KG1 (cell line): ENCODE measurements around the gene TMEM87A.
"Not testable (repeated sequence)": the region's sequence is repeated elsewhere in the genome, so short reads cannot be mapped to it uniquely, and the experiment has no call there.

Experiments
- DNase-seq: peaks from one replicate; lab custom pipeline; 2025; lab: John Stamatoyannopoulos, UW

TMEM87A gene

GRCh38 chr15:42272939-42273899 lies at the start of gene TMEM87A, which contains the start of gene GANC:
TMEM87A (minus strand) TSS chr15:42273433; CDS start chr15:42273398, 35 bp downstream.
GANC (plus strand) TSS chr15:42273201; CDS start chr15:42274482, 1,281 bp downstream.
- DNase-seq, result peak; percentile 84

GRCh38 chr15:42319206-42319605 lies 46.0 kb upstream of the TMEM87A start:
- DNase-seq, result no peak

GRCh38 chr15:42316282-42316805 lies 43.1 kb upstream of the TMEM87A start:
- not testable (repeated sequence) for DNase-seq

GRCh38 chr15:42315521-42315920 lies 42.3 kb upstream of the TMEM87A start:
- DNase-seq, result no peak

GRCh38 chr15:42314818-42315217 lies 41.6 kb upstream of the TMEM87A start:
- no peak for DNase-seq

GRCh38 chr15:42313463-42313862 lies 40.2 kb upstream of the TMEM87A start:
- no peak for DNase-seq

GRCh38 chr15:42306681-42307080 lies 33.4 kb upstream of the TMEM87A start:
- DNase-seq, result no peak

- DNase-seq, result not testable (repeated sequence)
Measured at GRCh38 chr15:42301004-42301403, 27.8 kb upstream of the TMEM87A start.

GRCh38 chr15:42289166-42289565 lies 15.9 kb upstream of the TMEM87A start:
- no peak for DNase-seq

- DNase-seq, result no peak
Measured at GRCh38 chr15:42287931-42288330, 14.7 kb upstream of the TMEM87A start.

- no peak for DNase-seq
Measured at GRCh38 chr15:42286445-42287029, 13.3 kb upstream of the TMEM87A start.

GRCh38 chr15:42285034-42285433 lies 11.8 kb upstream of the TMEM87A start:
- DNase-seq, result no peak

- DNase-seq, result no peak
Measured at GRCh38 chr15:42284551-42284950, 11.3 kb upstream of the TMEM87A start.

GRCh38 chr15:42283671-42284070 lies 10.4 kb upstream of the TMEM87A start:
- no peak for DNase-seq

- DNase-seq, result no peak
Measured at GRCh38 chr15:42282926-42283325, 9.7 kb upstream of the TMEM87A start.

GRCh38 chr15:42282344-42282743 lies 9.1 kb upstream of the TMEM87A start:
- no peak for DNase-seq

- DNase-seq, result no peak
Measured at GRCh38 chr15:42279234-42279723, 6.0 kb upstream of the TMEM87A start.

- DNase-seq, result no peak
Measured at GRCh38 chr15:42276762-42277161, 3.5 kb upstream of the TMEM87A start.

GRCh38 chr15:42275780-42276391 lies 2.7 kb upstream of the TMEM87A start:
- no peak for DNase-seq

GRCh38 chr15:42274702-42274989 lies 1.4 kb upstream of the TMEM87A start:
- DNase-seq, result no peak

GRCh38 chr15:42273900-42274701 lies 868 bp upstream of the TMEM87A start:
- DNase-seq, result peak; percentile 66

GRCh38 chr15:42270996-42271395 lies 2.2 kb downstream of the TMEM87A start:
- DNase-seq, result no peak
